Measurements from ENCODE around the gene MS4A4A.

MS4A4A gene

GRCh38 chr11:60263402-60263801 is 17.1 kb upstream of the MS4A4A start:
- no peak overlapping the region for H3K27ac ChIP-seq
- H3K36me3 ChIP-seq: no peaks in the 10 kb centered on the region
- H3K27me3 ChIP-seq: no peaks in the 10 kb centered on the region
- H3K4me3 ChIP-seq (ENCODE audit: low read depth in 1 of 2, low read length in 1 of 2): no peak overlapping the region
- H3K4me1 ChIP-seq (ENCODE audit: control insufficient read depth in 1 of 2, insufficient read depth in 1 of 2, low read depth in 1 of 2, low read length in 1 of 2): no peaks in the 10 kb centered on the region
- TF ChIP-seq, protein P1, sequence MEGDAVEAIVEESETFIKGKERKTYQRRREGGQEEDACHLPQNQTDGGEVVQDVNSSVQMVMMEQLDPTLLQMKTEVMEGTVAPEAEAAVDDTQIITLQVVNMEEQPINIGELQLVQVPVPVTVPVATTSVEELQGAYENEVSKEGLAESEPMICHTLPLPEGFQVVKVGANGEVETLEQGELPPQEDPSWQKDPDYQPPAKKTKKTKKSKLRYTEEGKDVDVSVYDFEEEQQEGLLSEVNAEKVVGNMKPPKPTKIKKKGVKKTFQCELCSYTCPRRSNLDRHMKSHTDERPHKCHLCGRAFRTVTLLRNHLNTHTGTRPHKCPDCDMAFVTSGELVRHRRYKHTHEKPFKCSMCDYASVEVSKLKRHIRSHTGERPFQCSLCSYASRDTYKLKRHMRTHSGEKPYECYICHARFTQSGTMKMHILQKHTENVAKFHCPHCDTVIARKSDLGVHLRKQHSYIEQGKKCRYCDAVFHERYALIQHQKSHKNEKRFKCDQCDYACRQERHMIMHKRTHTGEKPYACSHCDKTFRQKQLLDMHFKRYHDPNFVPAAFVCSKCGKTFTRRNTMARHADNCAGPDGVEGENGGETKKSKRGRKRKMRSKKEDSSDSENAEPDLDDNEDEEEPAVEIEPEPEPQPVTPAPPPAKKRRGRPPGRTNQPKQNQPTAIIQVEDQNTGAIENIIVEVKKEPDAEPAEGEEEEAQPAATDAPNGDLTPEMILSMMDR (IDR thresholded peaks at IDR 0.05): no peak
- no peaks in the 10 kb centered on the region for H3K9me3 ChIP-seq

DNA sequence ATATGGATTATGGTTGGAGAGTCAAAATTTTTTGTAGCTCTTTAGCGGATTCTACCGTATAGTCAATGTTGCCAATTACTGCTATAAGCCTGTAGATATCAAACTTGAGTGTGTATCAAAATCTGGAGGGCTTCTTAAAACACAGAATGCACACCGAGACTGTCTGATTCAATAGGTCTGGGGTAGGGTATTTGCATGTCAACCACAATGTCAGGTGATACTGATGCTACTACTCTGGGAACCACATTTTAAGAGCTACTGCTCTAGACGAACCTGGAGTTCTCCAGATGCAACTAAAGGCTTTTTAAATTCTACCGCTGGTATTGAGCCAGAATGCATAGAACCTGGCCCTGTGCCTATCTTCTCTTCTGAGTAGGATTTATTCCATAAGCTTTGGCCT is 15.8 kb upstream of the MS4A4A start:
- H3K9me3 ChIP-seq: no peaks in the 10 kb centered on the region
- H3K27ac ChIP-seq: no peak overlapping the region
- H3K4me1 ChIP-seq (ENCODE audit: control insufficient read depth in 1 of 2, insufficient read depth in 1 of 2, low read depth in 1 of 2, low read length in 1 of 2): no peaks in the 10 kb centered on the region
- H3K4me3 ChIP-seq (ENCODE audit: low read depth in 1 of 2, low read length in 1 of 2): no peak overlapping the region
- no peaks in the 10 kb centered on the region for H3K36me3 ChIP-seq
- no peaks in the 10 kb centered on the region for H3K27me3 ChIP-seq
- TF ChIP-seq, protein P1 (IDR thresholded peaks at IDR 0.05): no peak

DNA sequence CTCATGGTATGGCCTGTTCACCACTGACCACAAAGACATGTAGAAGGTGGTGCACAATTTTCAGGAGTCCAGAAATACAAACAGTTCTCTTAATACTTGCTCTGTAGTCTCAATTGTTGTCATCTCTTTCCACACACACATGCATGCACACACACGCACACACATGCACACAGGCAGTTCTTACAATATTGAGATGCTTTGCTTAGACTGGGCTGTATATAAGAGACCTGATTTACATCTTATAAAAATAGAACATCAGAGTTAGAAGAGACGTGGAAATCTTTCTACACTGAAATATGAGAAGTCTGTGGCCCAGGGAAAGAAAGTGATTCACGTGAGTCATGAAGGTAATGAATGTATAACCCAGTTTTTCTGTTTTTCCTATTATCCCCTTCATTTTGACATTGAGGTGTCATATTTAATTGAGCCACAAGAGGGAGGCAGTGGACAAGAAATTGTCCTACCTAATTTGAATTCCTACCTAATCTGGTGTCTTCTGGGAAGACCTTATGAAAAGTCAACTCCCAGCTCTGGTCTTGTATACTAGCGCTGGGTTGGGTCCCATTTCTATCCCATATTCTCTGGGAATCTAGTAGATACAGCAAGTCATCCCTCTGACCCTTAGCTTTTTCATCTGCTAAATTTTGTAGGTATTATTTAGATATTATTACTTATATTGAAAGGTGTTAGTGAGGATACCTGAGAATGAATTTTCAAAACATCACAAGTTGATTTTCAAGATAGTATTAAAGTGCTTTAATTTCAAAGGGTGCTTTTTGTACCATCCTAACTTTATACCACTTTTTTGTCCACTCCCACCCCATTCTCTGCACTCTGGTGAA is 14.9 kb upstream of the MS4A4A start:
- Histone ChIP-seq H3K36me3 (no peaks in the 10 kb centered on the region), H3K27me3 (no peaks in the 10 kb centered on the region), H3K4me3 (ENCODE audit: low read depth in 1 of 2, low read length in 1 of 2) (no peak overlapping the region), H3K9me3 (no peaks in the 10 kb centered on the region), H3K27ac (no peak overlapping the region), H3K4me1 (ENCODE audit: control insufficient read depth in 1 of 2, insufficient read depth in 1 of 2, low read depth in 1 of 2, low read length in 1 of 2) (no peaks in the 10 kb centered on the region)
- TF ChIP-seq, protein P1 (IDR thresholded peaks at IDR 0.05): peak; percentile 47

DNA sequence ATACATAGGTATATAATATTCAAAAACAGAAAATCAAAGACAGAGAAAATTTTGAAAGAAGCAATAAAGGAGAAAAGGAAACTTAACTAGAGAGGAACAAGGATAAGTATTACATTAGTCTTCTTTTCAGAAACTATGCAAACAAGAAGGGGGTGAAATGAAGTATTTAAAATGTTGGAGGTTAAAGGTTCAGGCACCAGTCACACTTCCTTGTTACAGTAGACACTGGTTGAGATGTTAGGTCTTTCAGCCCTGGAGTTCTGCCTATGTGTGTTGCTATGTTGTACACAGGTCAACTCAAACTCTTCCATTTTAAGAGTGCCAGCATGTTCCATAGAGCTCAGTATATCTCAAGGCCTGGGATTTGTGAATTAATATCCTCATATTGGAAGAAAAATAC is 6.0 kb upstream of the MS4A4A start:
- H3K27ac ChIP-seq: no peak overlapping the region
- TF ChIP-seq, protein P1 (IDR thresholded peaks at IDR 0.05): no peak
- H3K36me3 ChIP-seq: no peaks in the 10 kb centered on the region
- H3K4me3 ChIP-seq (ENCODE audit: low read depth in 1 of 2, low read length in 1 of 2): no peak overlapping the region
- no peaks in the 10 kb centered on the region for H3K4me1 ChIP-seq (ENCODE audit: control insufficient read depth in 1 of 2, insufficient read depth in 1 of 2, low read depth in 1 of 2, low read length in 1 of 2)
- H3K9me3 ChIP-seq: no peaks in the 10 kb centered on the region
- H3K27me3 ChIP-seq: no peaks in the 10 kb centered on the region

DNA sequence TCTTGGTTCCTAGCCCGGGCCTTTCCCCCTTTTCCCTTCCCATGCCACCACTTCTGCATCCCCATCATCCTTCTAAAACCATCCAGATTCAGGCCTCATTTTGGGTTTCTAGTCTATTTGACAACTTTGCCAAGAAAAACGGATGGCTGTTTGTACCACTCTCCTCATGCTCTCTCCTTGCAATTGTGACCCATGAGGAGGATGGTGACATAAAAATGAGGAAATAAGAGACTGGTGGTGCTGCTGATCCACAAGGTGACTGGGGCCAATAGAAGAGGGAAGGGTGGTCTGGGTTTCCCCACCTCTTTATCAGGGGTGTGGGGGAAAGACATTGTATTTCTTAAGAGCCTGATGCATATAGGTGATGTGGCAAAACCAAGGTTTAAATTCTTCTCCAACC is 1.0 kb downstream of the MS4A4A start:
- H3K9me3 ChIP-seq: no peaks in the 10 kb centered on the region
- peaks cover 10 to 18% of the 10 kb centered on the region in 2 experiments for H3K4me1 ChIP-seq (ENCODE audit: control insufficient read depth in 1 of 2, insufficient read depth in 1 of 2, low read depth in 1 of 2, low read length in 1 of 2)
- no peaks in the 10 kb centered on the region for H3K36me3 ChIP-seq
- TF ChIP-seq, protein P1 (IDR thresholded peaks at IDR 0.05): no peak
- H3K4me3 ChIP-seq (ENCODE audit: low read depth in 1 of 2, low read length in 1 of 2): no peak overlapping the region
- H3K27ac ChIP-seq: no peak overlapping the region
- H3K27me3 ChIP-seq: no peaks in the 10 kb centered on the region

Measured in neutrophil (primary cell).